Measurements from ENCODE around the gene UGT2B28.
"Not testable (repeated sequence)": the region's sequence is repeated elsewhere in the genome, so short reads cannot be mapped to it uniquely, and the experiment has no call there.

DNA sequence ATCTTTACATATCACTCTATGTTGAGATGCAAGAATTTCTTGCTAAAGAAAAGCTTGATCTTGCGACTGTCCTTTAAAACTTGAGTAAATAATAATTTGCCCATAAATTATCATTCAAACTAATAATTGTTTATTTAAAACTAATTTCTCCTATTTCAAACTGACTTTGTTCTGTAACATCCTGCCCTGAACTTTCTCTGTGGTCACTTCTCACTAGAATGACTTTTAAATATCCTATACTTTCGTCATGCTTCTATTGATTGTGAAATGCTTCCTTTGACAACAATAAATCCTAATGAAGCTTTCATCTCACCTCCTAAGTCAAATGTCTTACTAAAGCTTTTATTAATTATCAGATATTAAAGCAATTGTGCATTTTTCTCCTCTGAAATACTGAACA, 38.5 kb upstream of the UGT2B28 start:
- TF ChIP-seq, protein P1, sequence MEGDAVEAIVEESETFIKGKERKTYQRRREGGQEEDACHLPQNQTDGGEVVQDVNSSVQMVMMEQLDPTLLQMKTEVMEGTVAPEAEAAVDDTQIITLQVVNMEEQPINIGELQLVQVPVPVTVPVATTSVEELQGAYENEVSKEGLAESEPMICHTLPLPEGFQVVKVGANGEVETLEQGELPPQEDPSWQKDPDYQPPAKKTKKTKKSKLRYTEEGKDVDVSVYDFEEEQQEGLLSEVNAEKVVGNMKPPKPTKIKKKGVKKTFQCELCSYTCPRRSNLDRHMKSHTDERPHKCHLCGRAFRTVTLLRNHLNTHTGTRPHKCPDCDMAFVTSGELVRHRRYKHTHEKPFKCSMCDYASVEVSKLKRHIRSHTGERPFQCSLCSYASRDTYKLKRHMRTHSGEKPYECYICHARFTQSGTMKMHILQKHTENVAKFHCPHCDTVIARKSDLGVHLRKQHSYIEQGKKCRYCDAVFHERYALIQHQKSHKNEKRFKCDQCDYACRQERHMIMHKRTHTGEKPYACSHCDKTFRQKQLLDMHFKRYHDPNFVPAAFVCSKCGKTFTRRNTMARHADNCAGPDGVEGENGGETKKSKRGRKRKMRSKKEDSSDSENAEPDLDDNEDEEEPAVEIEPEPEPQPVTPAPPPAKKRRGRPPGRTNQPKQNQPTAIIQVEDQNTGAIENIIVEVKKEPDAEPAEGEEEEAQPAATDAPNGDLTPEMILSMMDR (IDR thresholded peaks at IDR 0.05; ENCODE audit: poor library complexity) = not testable (repeated sequence)
- TF ChIP-seq EZH2phosphoT487 (IDR thresholded peaks at IDR 0.05; ENCODE audit: low read depth, severe bottlenecking, unreplicated experiment) = not testable (repeated sequence)

Data from hepatocyte (in vitro differentiated cells).